Activated naive CD8-positive, alpha-beta T cell (primary cell): Measurements from ENCODE around the gene CDC40.
"Not testable (repeated sequence)": the region's sequence is repeated elsewhere in the genome, so short reads cannot be mapped to it uniquely, and the experiment has no call there.

ENCODE experiments used
- H3K27ac Mint-ChIP-seq: one replicate; pipeline ENCODE4 v1.8.0; 2021; ENCODE audit warnings: mixed read lengths
- H3K27me3 Mint-ChIP-seq: one replicate; pipeline ENCODE4 v1.8.0; 2021; ENCODE audit warnings: mixed read lengths
- H3K36me3 Mint-ChIP-seq: one replicate; pipeline ENCODE4 v1.8.0; 2021; ENCODE audit warnings: mixed read lengths
- H3K4me1 Mint-ChIP-seq: one replicate; pipeline ENCODE4 v1.8.0; 2021; ENCODE audit warnings: low read depth, mixed read lengths
- H3K4me3 Mint-ChIP-seq: one replicate; pipeline ENCODE4 v1.8.0; 2021; ENCODE audit warnings: mild to moderate bottlenecking, mixed read lengths
- H3K9me3 Mint-ChIP-seq: one replicate; pipeline ENCODE4 v1.8.0; 2021; ENCODE audit warnings: low read depth, mixed read lengths

CDC40 gene

GRCh38 chr6:110272781-110273180 is 92.6 kb downstream of the CDC40 start:
- not testable (repeated sequence) for H3K4me3 Mint-ChIP-seq, H3K4me1 Mint-ChIP-seq, H3K27me3 Mint-ChIP-seq, H3K27ac Mint-ChIP-seq, H3K36me3 Mint-ChIP-seq, H3K9me3 Mint-ChIP-seq

GRCh38 chr6:110277100-110277665 is 97.0 kb downstream of the CDC40 start:
- Mint-ChIP-seq H3K27ac (no peak overlapping the region), H3K9me3 (peaks cover 3% of the 10 kb centered on the region), H3K36me3 (peaks cover 2% of the 10 kb centered on the region), H3K27me3 (no peaks in the 10 kb centered on the region), H3K4me1 (no peaks in the 10 kb centered on the region), H3K4me3 (no peak overlapping the region)
